Activated naive CD8-positive, alpha-beta T cell treated with anti-CD3 and anti-CD28 coated beads, Interleukin-2, amount 50 U/mL, for 16 hours (primary cell): ENCODE results near the gene MS4A4A.
"Not testable (repeated sequence)": the region's sequence is repeated elsewhere in the genome, so short reads cannot be mapped to it uniquely, and the experiment has no call there.

ENCODE experiments used
- DNase-seq: peaks from one replicate; pipeline ENCODE4 v3.0.0-alpha.2; 2020; ENCODE audit warnings: low read depth, low spot score

The MS4A4A gene

GRCh38 chr11:60280412-60280811, at the start of gene MS4A4A:
TSS of gene MS4A4A (plus strand) at chr11:60280666. CDS start at chr11:60280676, 10 bp downstream.
- no peak for DNase-seq

DNA sequence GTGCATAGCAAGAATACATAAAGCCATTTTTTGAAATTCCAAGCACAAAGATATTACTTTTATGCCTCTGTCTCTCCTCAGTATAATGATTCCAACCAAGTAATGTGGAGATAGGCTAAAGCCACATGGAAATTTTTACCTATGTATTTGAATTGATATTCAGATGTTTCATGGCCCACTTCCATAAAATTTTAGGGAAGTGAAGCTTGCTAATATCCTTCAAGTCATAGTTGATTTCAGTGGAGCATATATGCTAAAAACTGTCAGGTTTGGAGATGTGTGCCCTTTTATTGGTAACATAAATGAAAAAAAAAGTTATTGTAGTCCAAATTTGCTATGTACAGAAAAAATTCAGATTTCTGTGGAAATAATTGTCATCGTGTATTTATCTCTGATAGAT, 49.8 kb upstream of the MS4A4A start:
- no peak for DNase-seq

DNA sequence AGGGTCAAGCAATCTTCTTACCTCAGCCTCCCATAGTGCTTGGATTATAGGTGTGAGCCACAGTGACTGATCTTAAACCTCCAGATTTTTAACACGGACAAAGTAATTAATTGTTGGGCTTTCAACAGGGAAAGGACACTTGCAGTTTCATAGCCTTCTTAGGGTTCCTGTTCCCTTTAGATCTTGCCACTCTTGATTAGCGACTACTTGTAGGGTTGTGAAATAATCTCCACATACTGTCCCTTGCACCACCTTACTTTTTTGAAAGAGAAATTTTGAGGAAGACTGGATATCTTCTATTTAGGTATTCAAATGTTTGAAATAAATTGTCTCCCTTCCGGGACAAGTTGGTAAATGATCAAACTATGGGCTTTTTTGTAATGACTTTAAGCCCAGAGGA, 45.1 kb upstream of the MS4A4A start:
- DNase-seq: no peak

DNA sequence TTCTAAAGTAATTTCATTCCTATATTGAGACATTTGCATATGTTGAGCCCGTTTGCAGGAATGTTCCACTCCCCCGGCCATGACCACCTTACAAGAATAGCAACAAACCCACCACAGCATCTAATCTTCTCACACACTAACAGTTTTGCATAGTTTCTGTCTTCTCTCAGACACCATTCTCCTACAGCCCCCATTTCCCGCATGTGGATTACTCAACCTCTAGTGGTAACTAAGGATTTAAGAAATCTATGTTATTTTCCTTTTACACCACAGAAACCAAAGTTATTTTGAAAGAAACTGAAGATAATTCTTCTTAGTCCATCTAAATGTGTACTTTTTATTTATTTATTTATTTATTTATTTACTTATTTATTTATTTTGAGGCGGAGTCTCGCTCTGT, 39.8 kb upstream of the MS4A4A start:
- DNase-seq: no peak

DNA sequence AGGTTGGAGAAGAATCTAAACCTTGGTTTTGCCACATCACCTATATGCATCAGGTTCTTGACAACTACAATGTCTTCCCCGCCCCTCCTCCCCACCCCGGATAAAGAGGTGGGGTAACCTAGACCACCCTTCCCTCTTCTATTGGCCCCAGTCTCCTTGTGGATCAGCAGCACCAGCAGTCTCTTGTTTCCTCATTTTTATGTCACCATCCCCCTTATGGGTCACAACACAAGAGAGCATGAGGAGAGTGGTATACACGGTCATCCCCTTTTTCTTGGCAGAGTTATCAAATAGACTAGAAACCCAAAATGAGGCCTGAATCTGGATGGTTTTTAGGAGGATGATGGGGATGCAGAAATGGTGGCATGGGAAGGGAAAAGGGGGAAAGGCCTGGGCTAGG, 38.7 kb upstream of the MS4A4A start:
- no peak for DNase-seq

- no peak for DNase-seq
These were observed 37.7 kb upstream of the MS4A4A start, which contains the start of gene MS4A4E for GRCh38 chr11:60242740-60243239. TSS of gene MS4A4E (minus strand) at chr11:60243137. CDS start at chr11:60230055, 13,082 bp downstream.

- no peak for DNase-seq
These were observed 28.8 kb upstream of the MS4A4A start for GRCh38 chr11:60251485-60252212.

- DNase-seq: no peak
These were observed 28.0 kb upstream of the MS4A4A start for GRCh38 chr11:60252213-60253108.

DNA sequence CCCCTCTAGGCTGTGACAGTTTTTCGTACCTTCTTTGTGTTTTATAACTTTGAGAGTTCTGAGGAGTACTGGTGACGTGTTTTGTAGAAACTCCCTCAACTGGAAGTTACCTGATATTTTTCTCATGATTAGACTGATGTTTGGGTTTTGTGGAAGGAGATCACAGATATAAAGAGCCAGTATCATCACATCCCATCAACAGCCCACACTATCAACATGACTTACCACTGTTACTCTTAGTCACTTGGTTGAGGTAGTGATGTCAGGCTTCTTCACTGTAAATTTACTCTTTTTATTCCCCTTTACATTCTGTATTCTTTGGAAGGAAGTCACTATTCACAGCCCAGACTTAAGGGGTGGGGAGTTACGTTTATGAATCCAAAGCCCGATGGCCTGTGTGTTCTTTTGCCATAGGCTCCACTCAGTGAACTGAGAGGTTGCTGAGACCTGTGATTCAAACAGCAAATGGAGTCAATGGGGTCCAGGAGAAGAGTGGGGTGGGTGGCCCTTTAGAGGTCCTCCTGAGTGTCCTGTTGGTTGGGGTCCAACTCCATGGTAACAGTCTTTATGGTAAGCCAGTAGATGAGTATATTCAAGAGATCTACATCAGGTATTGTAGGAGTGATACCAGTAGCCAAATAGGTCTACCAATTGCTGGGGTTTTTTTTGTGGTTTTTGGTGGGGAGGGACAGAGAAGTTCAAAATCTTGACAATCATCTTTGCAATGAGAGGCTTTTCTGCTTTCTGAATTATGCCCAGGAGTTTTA, 22.3 kb upstream of the MS4A4A start:
- DNase-seq: no peak

DNA sequence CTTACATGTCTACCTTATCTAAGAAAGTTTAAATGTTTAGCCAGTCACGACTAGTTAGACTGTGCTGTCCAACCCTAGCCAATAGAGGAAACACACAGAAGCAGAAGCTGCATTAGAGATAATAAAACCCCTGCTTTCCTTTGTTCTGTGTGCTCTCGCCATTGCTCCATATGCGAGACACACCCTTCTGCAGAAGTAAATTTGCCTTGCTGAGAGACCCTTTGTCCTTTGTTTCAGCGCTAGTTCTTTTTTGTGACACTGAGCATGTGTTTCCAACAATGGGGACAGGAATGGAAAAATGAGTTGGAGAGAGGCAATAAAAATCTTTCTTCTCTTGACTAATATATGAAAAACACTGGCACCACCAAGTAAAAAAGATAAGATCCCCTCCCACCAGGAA, 19.5 kb upstream of the MS4A4A start:
- DNase-seq: no peak

DNA sequence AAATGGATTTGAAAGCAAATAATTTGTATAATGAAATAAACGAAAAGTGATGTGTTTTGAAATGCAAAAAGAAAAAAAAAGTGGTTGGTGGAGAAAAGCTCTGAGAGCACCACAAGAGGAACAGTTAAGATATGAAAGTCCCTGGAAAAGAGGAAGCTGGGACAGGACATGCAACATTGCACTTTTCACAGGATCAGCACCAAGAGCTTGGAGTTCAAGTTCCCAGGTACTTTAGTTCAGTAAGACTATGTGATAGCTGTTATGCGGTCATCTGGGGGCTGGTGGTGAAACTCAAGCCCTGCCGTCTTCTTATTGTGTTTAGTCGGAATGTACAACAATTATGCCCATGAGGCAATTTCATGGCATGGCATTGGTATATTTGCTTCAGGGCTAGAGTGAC, 17.1 kb upstream of the MS4A4A start:
- DNase-seq: no peak

DNA sequence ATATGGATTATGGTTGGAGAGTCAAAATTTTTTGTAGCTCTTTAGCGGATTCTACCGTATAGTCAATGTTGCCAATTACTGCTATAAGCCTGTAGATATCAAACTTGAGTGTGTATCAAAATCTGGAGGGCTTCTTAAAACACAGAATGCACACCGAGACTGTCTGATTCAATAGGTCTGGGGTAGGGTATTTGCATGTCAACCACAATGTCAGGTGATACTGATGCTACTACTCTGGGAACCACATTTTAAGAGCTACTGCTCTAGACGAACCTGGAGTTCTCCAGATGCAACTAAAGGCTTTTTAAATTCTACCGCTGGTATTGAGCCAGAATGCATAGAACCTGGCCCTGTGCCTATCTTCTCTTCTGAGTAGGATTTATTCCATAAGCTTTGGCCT, 15.8 kb upstream of the MS4A4A start:
- no peak for DNase-seq

DNA sequence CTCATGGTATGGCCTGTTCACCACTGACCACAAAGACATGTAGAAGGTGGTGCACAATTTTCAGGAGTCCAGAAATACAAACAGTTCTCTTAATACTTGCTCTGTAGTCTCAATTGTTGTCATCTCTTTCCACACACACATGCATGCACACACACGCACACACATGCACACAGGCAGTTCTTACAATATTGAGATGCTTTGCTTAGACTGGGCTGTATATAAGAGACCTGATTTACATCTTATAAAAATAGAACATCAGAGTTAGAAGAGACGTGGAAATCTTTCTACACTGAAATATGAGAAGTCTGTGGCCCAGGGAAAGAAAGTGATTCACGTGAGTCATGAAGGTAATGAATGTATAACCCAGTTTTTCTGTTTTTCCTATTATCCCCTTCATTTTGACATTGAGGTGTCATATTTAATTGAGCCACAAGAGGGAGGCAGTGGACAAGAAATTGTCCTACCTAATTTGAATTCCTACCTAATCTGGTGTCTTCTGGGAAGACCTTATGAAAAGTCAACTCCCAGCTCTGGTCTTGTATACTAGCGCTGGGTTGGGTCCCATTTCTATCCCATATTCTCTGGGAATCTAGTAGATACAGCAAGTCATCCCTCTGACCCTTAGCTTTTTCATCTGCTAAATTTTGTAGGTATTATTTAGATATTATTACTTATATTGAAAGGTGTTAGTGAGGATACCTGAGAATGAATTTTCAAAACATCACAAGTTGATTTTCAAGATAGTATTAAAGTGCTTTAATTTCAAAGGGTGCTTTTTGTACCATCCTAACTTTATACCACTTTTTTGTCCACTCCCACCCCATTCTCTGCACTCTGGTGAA, 14.9 kb upstream of the MS4A4A start:
- no peak for DNase-seq

GRCh38 chr11:60274416-60274815, 6.0 kb upstream of the MS4A4A start:
- DNase-seq: no peak

- DNase-seq: no peak
These were observed 1.0 kb downstream of the MS4A4A start for GRCh38 chr11:60281485-60281884.

DNA sequence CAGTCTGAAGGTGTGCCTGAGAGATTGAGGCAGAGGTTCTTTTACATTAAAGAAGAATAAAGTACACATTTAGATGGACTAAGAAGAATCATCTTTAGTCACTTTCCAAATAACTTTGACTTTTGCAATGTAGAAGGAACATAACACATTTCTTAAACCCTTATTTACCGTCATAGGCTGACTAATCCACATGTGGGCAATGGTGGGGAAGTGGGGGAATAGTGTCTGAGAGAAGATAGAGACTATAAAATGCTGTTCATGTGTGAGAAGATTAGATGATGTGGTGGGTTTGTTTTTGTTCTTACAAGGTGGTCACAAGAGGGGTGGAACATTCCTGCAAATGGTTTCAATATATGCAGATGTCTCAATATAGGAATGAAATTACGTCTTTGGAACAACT, 1.8 kb downstream of the MS4A4A start:
- no peak for DNase-seq

DNA sequence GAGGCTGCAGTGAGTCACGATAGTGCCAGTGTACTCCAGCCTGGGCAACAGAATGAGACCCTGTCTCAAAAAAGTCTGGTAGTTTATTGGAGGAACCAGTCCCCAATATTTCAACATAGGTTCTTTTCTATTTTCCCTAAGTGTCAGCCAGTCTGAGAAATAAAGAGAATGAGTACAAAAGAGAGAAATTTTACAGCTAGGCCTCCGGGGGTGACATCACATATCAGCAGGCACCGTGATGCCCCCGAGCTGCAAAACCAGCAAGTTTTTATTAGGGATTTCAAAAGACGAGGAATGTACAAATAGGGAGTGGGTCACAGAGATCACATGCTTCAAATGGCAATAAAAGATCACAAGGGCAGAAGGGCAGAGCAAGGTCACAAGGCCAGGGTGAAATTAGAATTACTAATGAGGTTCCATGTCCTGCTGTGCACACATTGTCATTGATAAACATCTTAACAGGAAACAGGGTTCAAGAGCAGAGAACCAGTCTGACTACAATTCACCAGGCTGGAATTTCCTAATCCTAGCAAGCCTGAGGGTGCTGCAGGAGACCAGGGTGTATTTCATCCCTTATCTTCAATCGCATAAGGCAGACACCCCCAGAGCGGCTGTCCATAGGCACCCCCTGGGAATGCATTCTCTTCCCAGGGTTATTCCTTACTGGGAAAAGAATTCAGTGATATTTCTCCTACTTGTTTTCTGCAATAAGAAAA, 5.1 kb downstream of the MS4A4A start:
- not testable (repeated sequence) for DNase-seq

DNA sequence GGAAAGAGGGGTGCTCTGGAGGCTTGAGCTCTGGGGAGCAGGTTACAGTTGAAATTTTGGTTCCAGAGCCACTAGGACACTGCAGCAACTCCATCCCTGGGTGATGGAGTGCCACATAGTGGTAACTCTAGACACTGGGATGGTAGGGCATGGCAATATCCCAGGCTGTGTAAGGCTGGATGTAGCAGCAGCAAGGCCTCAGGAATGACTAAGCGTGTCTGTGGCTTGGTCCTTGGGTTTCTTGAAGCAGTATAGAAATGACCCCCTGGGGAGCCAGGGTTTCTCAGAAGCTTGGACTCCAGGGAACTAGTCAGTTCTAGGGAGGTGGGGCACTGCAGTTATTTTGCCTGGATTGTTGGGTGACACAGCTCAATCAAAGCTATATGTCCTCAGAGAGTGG, 8.1 kb downstream of the MS4A4A start:
- no peak for DNase-seq

DNA sequence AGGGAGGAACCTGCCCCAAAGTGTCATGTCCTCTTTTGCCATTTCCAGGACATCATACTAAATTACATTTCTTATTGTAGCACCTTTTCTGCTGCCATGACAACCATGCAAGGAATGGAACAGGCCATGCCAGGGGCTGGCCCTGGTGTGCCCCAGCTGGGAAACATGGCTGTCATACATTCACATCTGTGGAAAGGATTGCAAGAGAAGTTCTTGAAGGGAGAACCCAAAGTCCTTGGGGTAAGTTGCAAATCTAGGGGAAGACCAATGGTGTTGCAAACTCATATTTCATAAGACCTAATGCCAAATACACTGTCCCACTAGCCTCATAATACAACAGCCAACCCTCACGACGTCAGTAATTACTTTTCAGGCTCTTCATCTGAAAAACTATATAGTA, 11.7 kb downstream of the MS4A4A start:
- DNase-seq: no peak

GRCh38 chr11:60301178-60301577, 20.7 kb downstream of the MS4A4A start:
- DNase-seq: no peak
